GM12801 (cell line): ENCODE data around the gene SH3RF2.

ENCODE experiments used
- TF ChIP-seq, protein P1 (sequence below): IDR thresholded peaks from one replicate; pipeline ENCODE4 v1.5.1; 2011; ENCODE audit warnings: control low read depth; ENCODE audit not compliant: insufficient read length; ENCODE audit errors: extremely low read depth

The SH3RF2 gene

DNA sequence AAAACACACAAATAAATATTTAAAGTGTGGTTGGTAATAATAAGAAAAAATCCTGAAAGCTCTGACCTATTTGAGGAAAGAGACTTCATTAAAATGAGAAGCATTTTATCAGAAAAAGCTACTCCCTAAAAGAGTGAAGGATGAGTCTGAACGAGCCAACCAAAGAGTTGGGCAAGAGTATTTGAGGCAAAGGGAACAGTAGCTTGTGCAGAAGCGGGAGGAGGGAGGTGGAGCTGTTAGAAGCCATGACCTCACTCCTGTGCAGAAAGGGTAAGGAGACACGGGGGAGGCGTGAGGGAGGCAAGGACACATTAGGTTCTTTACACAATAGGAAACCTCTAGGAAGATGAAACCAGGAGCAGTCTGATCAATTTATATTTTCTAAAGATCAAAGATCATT lies 29.4 kb downstream of the SH3RF2 start:
- TF ChIP-seq, protein P1, sequence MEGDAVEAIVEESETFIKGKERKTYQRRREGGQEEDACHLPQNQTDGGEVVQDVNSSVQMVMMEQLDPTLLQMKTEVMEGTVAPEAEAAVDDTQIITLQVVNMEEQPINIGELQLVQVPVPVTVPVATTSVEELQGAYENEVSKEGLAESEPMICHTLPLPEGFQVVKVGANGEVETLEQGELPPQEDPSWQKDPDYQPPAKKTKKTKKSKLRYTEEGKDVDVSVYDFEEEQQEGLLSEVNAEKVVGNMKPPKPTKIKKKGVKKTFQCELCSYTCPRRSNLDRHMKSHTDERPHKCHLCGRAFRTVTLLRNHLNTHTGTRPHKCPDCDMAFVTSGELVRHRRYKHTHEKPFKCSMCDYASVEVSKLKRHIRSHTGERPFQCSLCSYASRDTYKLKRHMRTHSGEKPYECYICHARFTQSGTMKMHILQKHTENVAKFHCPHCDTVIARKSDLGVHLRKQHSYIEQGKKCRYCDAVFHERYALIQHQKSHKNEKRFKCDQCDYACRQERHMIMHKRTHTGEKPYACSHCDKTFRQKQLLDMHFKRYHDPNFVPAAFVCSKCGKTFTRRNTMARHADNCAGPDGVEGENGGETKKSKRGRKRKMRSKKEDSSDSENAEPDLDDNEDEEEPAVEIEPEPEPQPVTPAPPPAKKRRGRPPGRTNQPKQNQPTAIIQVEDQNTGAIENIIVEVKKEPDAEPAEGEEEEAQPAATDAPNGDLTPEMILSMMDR = no peak

DNA sequence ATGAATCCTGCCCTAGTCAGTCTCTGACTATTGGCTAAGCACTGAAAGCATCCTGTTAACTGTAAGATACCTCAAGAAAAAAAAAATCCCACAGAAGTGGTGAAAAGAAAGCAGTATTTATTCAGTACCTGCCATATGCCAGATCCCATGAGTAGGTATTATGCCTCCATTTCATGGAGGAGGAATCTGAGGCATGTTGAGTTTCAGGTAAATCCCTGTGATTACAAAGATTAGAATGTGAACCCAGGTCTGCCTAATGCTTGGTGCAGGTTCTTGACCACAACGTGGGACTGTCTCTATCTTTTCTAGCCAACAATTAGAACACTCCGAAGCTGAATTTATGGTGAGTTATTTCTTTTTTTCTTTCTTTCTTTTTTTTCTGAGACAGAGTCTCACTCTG lies 30.9 kb downstream of the SH3RF2 start:
- TF ChIP-seq, protein P1 = no peak

DNA sequence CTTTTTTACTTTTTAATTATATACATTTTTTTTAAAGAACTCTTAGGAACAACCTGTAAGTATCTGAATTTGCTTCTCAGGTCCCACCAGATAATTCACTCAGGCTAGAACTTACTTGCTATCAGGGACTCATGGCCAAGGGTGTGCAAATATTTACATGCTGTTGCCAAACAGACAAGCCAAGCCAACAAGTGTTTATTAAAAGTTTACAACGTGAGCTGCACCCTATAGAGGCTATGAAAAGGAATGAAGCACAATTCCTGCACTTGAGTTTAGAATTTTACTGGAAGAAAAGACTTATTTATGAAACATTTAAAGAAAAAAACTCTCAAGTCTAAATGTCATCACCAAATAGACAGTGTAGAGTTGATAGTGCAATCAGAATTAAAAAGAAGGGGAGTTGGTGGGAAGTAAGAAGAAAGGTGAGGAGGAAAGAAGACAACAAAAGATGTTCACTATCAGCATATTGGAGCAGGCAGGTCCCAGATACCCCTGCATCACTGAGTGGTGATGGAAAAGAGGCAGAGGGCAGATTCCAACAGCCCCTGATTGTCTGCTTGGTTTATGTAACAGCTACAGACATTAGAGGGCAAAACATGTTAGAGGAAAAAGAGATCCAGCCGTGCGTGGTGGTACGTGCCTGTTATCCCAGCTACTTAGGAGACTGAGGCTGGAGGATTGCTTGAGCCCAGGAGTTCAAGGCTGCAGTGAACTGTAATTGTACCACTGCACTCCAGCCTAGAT lies 32.8 kb downstream of the SH3RF2 start:
- TF ChIP-seq, protein P1 = no peak

DNA sequence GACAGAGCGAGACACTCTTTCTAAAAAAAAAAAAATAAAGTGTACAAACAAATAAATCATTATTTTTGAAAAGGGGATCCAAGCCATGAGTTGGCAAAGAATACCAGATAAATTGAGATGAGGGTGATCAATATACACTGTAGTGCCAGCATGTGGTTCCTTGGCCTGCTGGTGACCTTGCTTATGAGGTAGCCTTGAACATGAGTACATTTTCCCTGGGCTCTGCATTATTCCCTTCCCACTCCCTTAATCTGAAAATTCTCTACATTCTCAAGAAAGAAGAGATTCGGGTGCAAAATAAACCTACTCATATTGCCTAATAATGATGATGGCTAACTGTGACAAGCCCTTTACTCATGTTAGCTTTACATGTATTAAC lies 33.3 kb downstream of the SH3RF2 start:
- TF ChIP-seq, protein P1 = no peak

DNA sequence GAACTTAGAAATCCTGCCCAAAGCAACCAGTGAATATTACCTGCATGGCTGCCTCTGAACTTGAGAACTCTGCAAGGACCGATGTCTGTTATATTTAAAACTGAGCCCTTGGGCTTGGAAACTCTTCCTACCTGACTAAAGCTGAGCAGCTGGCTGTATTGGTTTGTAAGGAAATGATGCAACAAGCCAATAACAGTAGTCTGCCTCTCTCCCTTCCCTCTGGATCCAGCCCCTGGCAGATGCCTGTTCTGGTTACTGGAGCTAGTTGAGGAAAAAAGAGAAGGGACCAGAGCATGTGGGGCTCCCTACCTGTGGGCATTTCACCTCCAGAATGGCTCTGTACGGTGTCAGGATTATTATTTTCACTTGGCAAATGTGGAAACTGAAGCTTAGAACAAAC lies 34.7 kb downstream of the SH3RF2 start:
- TF ChIP-seq, protein P1 = no peak

DNA sequence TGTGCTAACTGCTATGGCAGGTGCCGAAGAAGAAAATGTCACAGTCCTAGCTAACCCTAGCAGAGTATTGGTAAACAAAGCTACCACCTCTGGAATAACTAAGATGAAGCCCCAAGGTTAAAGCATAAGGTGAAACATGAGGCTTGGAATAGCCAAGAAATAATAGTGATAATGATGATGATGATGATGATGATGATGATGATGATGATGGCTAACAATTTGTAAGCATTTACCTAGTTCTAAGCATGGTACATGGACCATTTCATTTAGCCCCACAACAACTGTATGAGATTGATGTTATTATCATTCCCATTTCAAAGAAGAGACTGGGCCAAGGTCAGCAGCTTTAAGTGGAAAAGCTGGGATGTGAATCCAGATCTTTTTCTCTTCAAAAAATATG lies 35.3 kb downstream of the SH3RF2 start:
- TF ChIP-seq, protein P1 = no peak

DNA sequence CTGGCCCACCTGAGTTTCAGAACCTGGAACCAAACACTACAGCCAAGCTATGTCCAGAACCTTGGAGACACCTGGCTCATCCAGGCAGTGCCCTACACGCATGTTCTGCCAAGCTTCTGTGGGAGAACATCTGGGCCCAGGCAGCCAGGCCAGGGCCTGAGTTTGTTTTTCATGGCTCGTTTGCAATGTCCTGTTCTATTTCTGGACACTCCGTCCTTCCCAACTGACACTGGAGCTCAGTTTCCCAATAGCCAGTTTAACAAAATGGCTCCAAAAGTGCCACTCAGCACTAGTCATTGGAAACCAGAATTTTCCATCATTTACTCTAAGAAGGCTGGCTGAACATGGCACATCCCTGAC lies 38.6 kb downstream of the SH3RF2 start:
- TF ChIP-seq, protein P1 = no peak
